Measurements from ENCODE around the gene FBXL2. TPM values are rescaled to one million over a fixed set of nuclear protein-coding genes. Genes with fewer than 3 reads are reported as not detected.

FBXL2 gene
- total RNA-seq, 1 donor from 2014 or later: 11.5 TPM

DNA sequence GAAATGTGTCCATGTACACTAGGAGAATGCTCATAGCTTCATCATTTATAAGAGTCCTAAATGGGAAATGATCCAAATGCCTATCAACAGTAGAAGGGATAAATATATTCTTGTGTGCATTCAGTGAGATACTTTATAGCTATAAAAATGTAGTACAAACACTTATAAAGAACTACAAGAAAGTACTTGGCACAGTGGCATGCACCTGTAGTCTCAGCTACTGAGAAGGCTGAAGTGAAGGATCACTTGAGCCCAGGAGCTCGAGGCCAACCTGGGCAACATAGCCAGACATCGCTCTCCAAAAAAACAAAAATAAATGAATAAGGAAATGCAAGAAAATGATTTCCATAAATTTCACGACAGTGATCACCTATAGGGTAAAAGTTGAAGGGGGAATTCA lies 3.6 kb upstream of the FBXL2 start:
- H3K27ac Mint-ChIP-seq (ENCODE audit: unreplicated experiment): no peak overlapping the region
- no peaks in the 10 kb centered on the region for H3K27me3 Mint-ChIP-seq (ENCODE audit: unreplicated experiment)
- H3K9me3 Mint-ChIP-seq (ENCODE audit: unreplicated experiment): no peaks in the 10 kb centered on the region
- DNase-seq (ENCODE audit: low spot score): no peak
- no peak for TF ChIP-seq CTCF (IDR thresholded peaks at IDR 0.05; ENCODE audit: unreplicated experiment)
- no peak overlapping the region for H3K4me3 Mint-ChIP-seq (ENCODE audit: unreplicated experiment)
- peaks cover 8% of the 10 kb centered on the region for H3K4me1 Mint-ChIP-seq (ENCODE audit: unreplicated experiment)
- peaks cover 4% of the 10 kb centered on the region for H3K36me3 Mint-ChIP-seq (ENCODE audit: low read depth, unreplicated experiment)

DNA sequence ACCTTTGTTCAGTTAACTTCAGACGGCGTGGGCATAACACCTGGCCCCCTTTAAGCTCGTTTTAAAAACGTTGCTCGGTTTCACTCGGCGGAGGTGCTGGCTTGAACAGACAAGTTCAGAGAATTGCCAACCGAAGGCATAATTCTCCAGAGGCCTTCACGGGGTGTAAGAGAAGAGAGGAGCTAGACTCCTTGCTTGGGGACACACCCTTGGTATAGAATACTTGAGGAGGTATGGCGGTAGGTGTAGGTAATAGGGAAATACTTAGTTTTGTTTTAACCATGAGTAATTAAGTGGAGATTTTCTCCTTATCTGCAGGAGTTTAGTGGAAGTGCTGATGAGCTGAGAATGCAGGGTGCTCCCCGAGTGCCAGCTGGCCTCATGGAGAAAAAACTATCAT lies 921 bp downstream of the FBXL2 start:
- Mint-ChIP-seq H3K36me3 (ENCODE audit: low read depth, unreplicated experiment) (no peaks in the 10 kb centered on the region), H3K27ac (ENCODE audit: unreplicated experiment) (no peak overlapping the region), H3K4me1 (ENCODE audit: unreplicated experiment) (peaks cover 8% of the 10 kb centered on the region), H3K4me3 (ENCODE audit: unreplicated experiment) (peak overlapping the region; percentile 88), H3K27me3 (ENCODE audit: unreplicated experiment) (no peaks in the 10 kb centered on the region), H3K9me3 (ENCODE audit: unreplicated experiment) (no peaks in the 10 kb centered on the region)
- DNase-seq (ENCODE audit: low spot score): no peak
- TF ChIP-seq CTCF (IDR thresholded peaks at IDR 0.05; ENCODE audit: unreplicated experiment): no peak

GRCh38 chr3:33287672-33288282 lies 10.5 kb downstream of the FBXL2 start:
- H3K9me3 Mint-ChIP-seq (ENCODE audit: unreplicated experiment): no peaks in the 10 kb centered on the region
- no peak overlapping the region for H3K27ac Mint-ChIP-seq (ENCODE audit: unreplicated experiment)
- no peak for TF ChIP-seq CTCF (IDR thresholded peaks at IDR 0.05; ENCODE audit: unreplicated experiment)
- H3K27me3 Mint-ChIP-seq (ENCODE audit: unreplicated experiment): peaks cover 7% of the 10 kb centered on the region
- DNase-seq (ENCODE audit: low spot score): no peak
- H3K36me3 Mint-ChIP-seq (ENCODE audit: low read depth, unreplicated experiment): peaks cover 9% of the 10 kb centered on the region
- no peaks in the 10 kb centered on the region for H3K4me1 Mint-ChIP-seq (ENCODE audit: unreplicated experiment)
- H3K4me3 Mint-ChIP-seq (ENCODE audit: unreplicated experiment): no peak overlapping the region

GRCh38 chr3:33299395-33300081 lies 22.3 kb downstream of the FBXL2 start:
- H3K27ac Mint-ChIP-seq (ENCODE audit: unreplicated experiment): no peak overlapping the region
- no peaks in the 10 kb centered on the region for H3K9me3 Mint-ChIP-seq (ENCODE audit: unreplicated experiment)
- TF ChIP-seq CTCF (IDR thresholded peaks at IDR 0.05; ENCODE audit: unreplicated experiment): no peak
- no peaks in the 10 kb centered on the region for H3K4me1 Mint-ChIP-seq (ENCODE audit: unreplicated experiment)
- H3K4me3 Mint-ChIP-seq (ENCODE audit: unreplicated experiment): no peak overlapping the region
- H3K36me3 Mint-ChIP-seq (ENCODE audit: low read depth, unreplicated experiment): no peaks in the 10 kb centered on the region
- no peaks in the 10 kb centered on the region for H3K27me3 Mint-ChIP-seq (ENCODE audit: unreplicated experiment)
- DNase-seq (ENCODE audit: low spot score): no peak

- Mint-ChIP-seq H3K27me3 (ENCODE audit: unreplicated experiment) (no peaks in the 10 kb centered on the region), H3K27ac (ENCODE audit: unreplicated experiment) (no peak overlapping the region), H3K36me3 (ENCODE audit: low read depth, unreplicated experiment) (peaks cover 6% of the 10 kb centered on the region), H3K4me3 (ENCODE audit: unreplicated experiment) (no peak overlapping the region), H3K9me3 (ENCODE audit: unreplicated experiment) (no peaks in the 10 kb centered on the region), H3K4me1 (ENCODE audit: unreplicated experiment) (peaks cover 19% of the 10 kb centered on the region)
- TF ChIP-seq CTCF (IDR thresholded peaks at IDR 0.05; ENCODE audit: unreplicated experiment): no peak
- DNase-seq (ENCODE audit: low spot score): no peak
Measured at GRCh38 chr3:33312361-33312760, 35.1 kb downstream of the FBXL2 start.
